Measurements from ENCODE around the gene CNOT3. TPM values are rescaled to one million over a fixed set of nuclear protein-coding genes. Genes with fewer than 3 reads are reported as not detected.

Gene CNOT3
- total and polyA plus RNA-seq, 9 of the 15 experiments (the other 6 are each of a cell fraction or from before 2014, with no cell fraction given) = 0.27 to 60.4 (median 9.9) TPM

GRCh38 chr19:54191011-54191810 is 53.6 kb downstream of the CNOT3 start, which contains the start of gene TSEN34:
TSS of gene TSEN34 (plus strand) at chr19:54191308. CDS start at chr19:54191365, 57 bp downstream.
- Histone ChIP-seq H3K9me3 (replicated peaks; ENCODE audit: control insufficient read depth, insufficient read depth, low read depth, low read length) (no peaks in the 10 kb centered on the region), H3K79me2 (ENCODE audit: control insufficient read depth, insufficient read depth, low read length) (peaks cover 51% of the 10 kb centered on the region), H3K27me3 (ENCODE audit: control insufficient read depth in 2 of 2, insufficient read depth in 2 of 2, low read length in 2 of 2) (no peaks in the 10 kb centered on the region), H2AFZ (ENCODE audit: low read depth, low read length) (peak within 1 kb of the TSS; percentile 98), H3K4me2 (ENCODE audit: insufficient read depth, low read length) (peak within 1 kb of the TSS; percentile 96), H4K20me1 (replicated peaks; ENCODE audit: control insufficient read depth, insufficient read depth, low read length) (no peaks in the 10 kb centered on the region), H3K9me1 (ENCODE audit: control insufficient read depth, insufficient read depth, low read length) (peaks cover 4% of the 10 kb centered on the region), H3K9ac (ENCODE audit: insufficient read depth in 1 of 2, low read depth in 2 of 2, low read length in 2 of 2) (peak within 1 kb of the TSS; percentile 98 to 99), H3K36me3 (ENCODE audit: control insufficient read depth, insufficient read depth, low read length) (peaks cover 53% of the 10 kb centered on the region), H3K4me1 (replicated peaks in 1 of 2; ENCODE audit: control insufficient read depth in 2 of 2, insufficient read depth in 2 of 2, low read length in 2 of 2) (peaks cover 27 to 49% of the 10 kb centered on the region in 2 experiments), H3K27ac (ENCODE audit: extremely low read depth, low read depth, low read length) (peak within 1 kb of the TSS; percentile 100), H3K4me3 (peak within 1 kb of the TSS; percentile 96)
- FAIRE-seq = no peak
- DNase-seq (ENCODE audit: extremely low read depth in 1 of 4, low spot score in 3 of 4) = peak; percentile 77 to 89 (median 82)
- ATAC-seq = peak; percentile 48
- ChIA-PET CTCF (ENCODE audit: low intra/inter-chr PET ratio) (no interaction called here), POLR2A (interaction anchor here (0.6 to 7.0 kb wide), 11 partner anchors 10 to 74 kb away, joined by 3 to 206 read pairs (median 7); partner anchors contain the start of genes CNOT3, LENG1, RPS9 and TMC4)
- in situ Hi-C loops (cut with MboI) (no loop called here), intact Hi-C loops (cut with micrococcal nuclease) (no loop called here)
- under 1% methylated on average over 57 of the region's 77 CpGs for WGBS (ENCODE audit: insufficient coverage, low coverage, missing lambda C conversion rate)
- BruUV-seq (replicated peaks) = TSS peak; percentile 52
- no peak for TF ChIP-seq THAP7 (CRISPR knock-in tag; IDR thresholded peaks at IDR 0.05)
- no peak for TF ChIP-seq ZNF212 (CRISPR knock-in tag; IDR thresholded peaks at IDR 0.05)
- no peak for TF ChIP-seq SMARCE1 (IDR thresholded peaks at IDR 0.05)
- no peak for TF ChIP-seq HCFC1 (IDR thresholded peaks at IDR 0.05; ENCODE audit: low read depth, low read length)
- TF ChIP-seq NCOA2 (IDR thresholded peaks at IDR 0.05; ENCODE audit: partially characterized antibody in 2 of 2) = no peak
- peak; percentile 57 for TF ChIP-seq EGR1 (conservative IDR thresholded peaks at IDR 0.05)
- no peak for TF ChIP-seq TEAD4 (IDR thresholded peaks at IDR 0.05; ENCODE audit: low read length)
- no peak for TF ChIP-seq TEAD4 (CRISPR knock-in tag; IDR thresholded peaks at IDR 0.05; ENCODE audit: borderline replicate concordance)
- TF ChIP-seq SRSF3 (IDR thresholded peaks at IDR 0.05; ENCODE audit: insufficient read depth, low read length) = no peak
- no peak for TF ChIP-seq E4F1 (CRISPR knock-in tag; IDR thresholded peaks at IDR 0.05; ENCODE audit: borderline replicate concordance)
- no peak for TF ChIP-seq ZNF589 (CRISPR knock-in tag; IDR thresholded peaks at IDR 0.05; ENCODE audit: low read depth)
- TF ChIP-seq LARP7 (IDR thresholded peaks at IDR 0.05) = no peak
- peak; percentile 68; the same call in 1 of the 2 replicates for TF ChIP-seq TGIF2 (CRISPR knock-in tag; IDR thresholded peaks at IDR 0.05)
- 0 out of 2 replicates have a peak, but pooled peaks have one; percentile 23 for TF ChIP-seq E2F5 (CRISPR knock-in tag; IDR thresholded peaks at IDR 0.05)
- TF ChIP-seq TFAP4 (CRISPR knock-in tag; IDR thresholded peaks at IDR 0.05; ENCODE audit: borderline replicate concordance) = peak; percentile 90
- peak; percentile 49 for TF ChIP-seq KDM5B (IDR thresholded peaks at IDR 0.05; ENCODE audit: insufficient replicate concordance, low read depth, low read length)
- no peak for TF ChIP-seq MED1 (CRISPR knock-in tag; IDR thresholded peaks at IDR 0.05; ENCODE audit: borderline replicate concordance)

Data from K562 (cell line).